Measurements from ENCODE around the gene EMILIN2. TPM values are rescaled to one million over a fixed set of nuclear protein-coding genes. Genes with fewer than 3 reads are reported as not detected.

Gene EMILIN2
- total and polyA plus RNA-seq, 10 donors: 7.5 to 47.7 (median 21.3) TPM

DNA sequence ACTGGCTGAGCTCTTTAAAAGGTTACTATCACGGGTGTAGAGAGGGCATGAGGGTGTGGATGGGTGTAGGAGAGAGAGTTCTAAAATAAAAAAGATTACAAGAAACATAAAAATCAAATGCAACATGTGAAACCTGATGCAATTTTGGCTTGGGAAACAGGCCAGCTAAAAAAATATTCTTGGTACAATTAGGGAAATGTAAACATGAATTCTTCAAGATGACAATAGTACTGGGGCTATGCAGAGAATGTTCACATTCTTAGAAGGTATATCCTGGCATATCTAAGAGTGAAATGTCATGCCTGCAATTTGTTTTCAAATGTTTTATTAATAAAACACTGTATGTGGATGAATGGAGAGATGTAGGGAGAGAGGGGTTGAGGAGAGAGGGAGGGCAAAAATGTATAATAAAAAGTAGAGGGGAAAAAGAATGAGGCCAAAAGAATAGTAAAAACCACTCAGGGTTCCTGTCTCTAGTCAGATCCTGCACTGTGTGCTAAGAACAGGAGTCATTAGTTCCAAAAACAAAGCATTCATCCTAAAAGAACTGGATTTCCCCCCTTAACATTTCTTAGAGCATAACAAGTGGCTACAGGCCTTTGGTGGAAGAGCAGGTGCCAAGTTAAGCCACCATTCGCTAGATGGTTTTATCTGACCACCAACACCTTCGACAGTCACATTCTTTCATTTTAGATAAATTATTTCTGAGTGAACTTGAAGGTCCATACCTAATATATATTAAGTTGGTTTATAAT, 88.8 kb downstream of the EMILIN2 start:
- H3K27ac ChIP-seq: peak overlapping the region in 1 of 8 donors; percentile 33
- DNase-seq: no peak
- TF ChIP-seq POLR2A (IDR thresholded peaks at IDR 0.05) (no peak), CTCF (IDR thresholded peaks at IDR 0.05 in 8 of 11, conservative IDR thresholded peaks at IDR 0.05 in 3 of 11) (no peak), POLR2AphosphoS5 (IDR thresholded peaks at IDR 0.05) (no peak)
- H3K4me1 ChIP-seq: peaks cover 0 to 37% (median 8%) of the 10 kb centered on the region in 6 donors
- WGBS, 5 donors: 84 to 88% (median 86%) methylated on average over 3 of the region's 3 CpGs
- no peak overlapping the region for H3K4me3 ChIP-seq
- H3K36me3 ChIP-seq: peaks cover 0 to 98% (median 63%) of the 10 kb centered on the region in 6 donors
- intact Hi-C loops (cut with DNase I; ENCODE audit: low total_unique reads): loop anchor here (10.0 kb wide), 2 partner anchors 129 to 219 kb away; no protein-coding TSS in a partner anchor
- no peaks in the 10 kb centered on the region for H3K9me3 ChIP-seq
- no peaks in the 10 kb centered on the region for H3K27me3 ChIP-seq (replicated peaks in 1 of 7)

DNA sequence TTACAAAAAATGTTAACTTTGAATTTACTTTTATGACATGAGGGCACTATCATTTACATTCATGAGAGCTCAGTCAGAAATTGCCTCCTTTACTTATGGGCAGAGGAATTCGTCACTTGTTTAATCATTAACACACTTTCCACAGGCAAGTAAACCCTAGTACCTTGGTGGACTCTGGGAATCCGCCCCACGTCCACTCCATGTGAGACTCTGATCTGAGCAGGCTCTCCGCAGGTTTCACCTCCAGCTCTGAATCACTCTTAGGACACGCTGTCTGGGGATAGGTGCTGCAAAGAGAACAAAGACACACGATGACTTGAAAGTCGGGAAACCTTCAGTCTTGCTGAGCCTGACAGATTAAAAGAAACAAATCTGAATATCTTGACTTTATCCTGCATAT, 92.5 kb downstream of the EMILIN2 start:
- intact Hi-C loops (cut with DNase I; ENCODE audit: low total_unique reads): loop anchor here (10.0 kb wide), 2 partner anchors 125 to 215 kb away; no protein-coding TSS in a partner anchor
- Histone ChIP-seq H3K9me3 (no peaks in the 10 kb centered on the region), H3K27me3 (replicated peaks in 1 of 7) (no peaks in the 10 kb centered on the region), H3K4me3 (no peak overlapping the region), H3K27ac (no peak overlapping the region), H3K4me1 (peaks cover 0 to 11% (median 1%) of the 10 kb centered on the region in 6 donors), H3K36me3 (peaks cover 0 to 66% (median 47%) of the 10 kb centered on the region in 6 donors)
- no peak for TF ChIP-seq CTCF (IDR thresholded peaks at IDR 0.05 in 8 of 11, conservative IDR thresholded peaks at IDR 0.05 in 3 of 11)
- TF ChIP-seq POLR2AphosphoS5 (IDR thresholded peaks at IDR 0.05): no peak
- no peak for TF ChIP-seq POLR2A (IDR thresholded peaks at IDR 0.05)
- DNase-seq: no peak
- WGBS, 5 donors: 96 to 98% (median 96%) methylated on average over 7 of the region's 7 CpGs

DNA sequence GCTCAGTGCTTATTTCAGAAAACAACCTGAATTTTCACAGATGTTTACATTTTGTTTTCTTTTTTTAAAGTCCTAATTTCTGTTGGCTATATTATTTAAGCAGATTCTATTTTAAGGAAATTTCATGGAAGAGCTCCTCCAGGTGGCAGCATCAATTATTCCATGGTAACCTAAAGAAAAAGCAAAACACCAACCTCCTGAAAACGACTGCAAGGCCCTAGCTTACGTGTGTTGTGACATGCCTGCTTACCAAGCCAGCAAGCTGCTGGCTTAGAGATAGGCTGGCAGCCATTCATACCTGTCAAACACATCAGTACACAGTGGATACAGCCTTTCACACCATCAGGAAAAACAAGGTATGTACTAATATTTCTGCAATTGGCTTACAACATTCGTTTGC, 101.2 kb downstream of the EMILIN2 start:
- H3K4me3 ChIP-seq: no peak overlapping the region
- WGBS, 5 donors: 43 to 57% (median 44%) methylated on average over 3 of the region's 3 CpGs
- TF ChIP-seq CTCF (IDR thresholded peaks at IDR 0.05 in 8 of 11, conservative IDR thresholded peaks at IDR 0.05 in 3 of 11) (peak in 1 of 11 experiments; percentile 27), POLR2AphosphoS5 (IDR thresholded peaks at IDR 0.05) (no peak)
- H3K9me3 ChIP-seq: no peaks in the 10 kb centered on the region
- H3K27me3 ChIP-seq (replicated peaks in 1 of 7): no peaks in the 10 kb centered on the region
- peaks cover 0 to 39% (median 3%) of the 10 kb centered on the region in 6 donors for H3K4me1 ChIP-seq
- H3K27ac ChIP-seq: no peak overlapping the region
- H3K36me3 ChIP-seq: peaks cover 0 to 78% (median 41%) of the 10 kb centered on the region in 6 donors
- intact Hi-C loops (cut with DNase I; ENCODE audit: low total_unique reads): no loop called here
- no peak for DNase-seq

DNA sequence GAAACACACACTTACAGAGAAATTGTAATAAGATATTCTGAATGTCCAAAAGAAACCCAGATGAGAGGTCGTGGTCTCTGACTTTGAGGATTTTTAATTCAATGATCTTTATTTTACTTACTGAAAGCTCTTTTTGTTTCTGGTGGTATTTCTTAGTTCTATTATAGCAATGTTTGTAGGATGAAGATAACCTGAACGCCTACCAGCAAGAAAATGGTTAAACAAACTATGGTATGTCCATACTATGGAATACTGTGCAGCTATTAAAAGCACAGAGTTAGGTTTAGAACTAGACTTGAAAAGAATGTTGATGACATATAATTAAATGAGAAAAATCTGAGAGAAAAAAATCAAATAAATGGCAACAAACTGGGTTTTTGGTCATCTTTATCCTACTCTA, 105.8 kb downstream of the EMILIN2 start:
- intact Hi-C loops (cut with DNase I; ENCODE audit: low total_unique reads): no loop called here
- WGBS, 5 donors: 49 to 96% (median 78%) methylated on average over 2 of the region's 2 CpGs
- no peak overlapping the region for H3K27ac ChIP-seq
- no peaks in the 10 kb centered on the region for H3K9me3 ChIP-seq
- no peaks in the 10 kb centered on the region for H3K27me3 ChIP-seq (replicated peaks in 1 of 7)
- peaks cover 14 to 60% (median 23%) of the 10 kb centered on the region in 6 donors for H3K4me1 ChIP-seq
- H3K4me3 ChIP-seq: no peak overlapping the region
- no peak for DNase-seq
- TF ChIP-seq CTCF (IDR thresholded peaks at IDR 0.05 in 8 of 11, conservative IDR thresholded peaks at IDR 0.05 in 3 of 11): no peak
- H3K36me3 ChIP-seq: peaks cover 0 to 80% (median 49%) of the 10 kb centered on the region in 6 donors

Measured in spleen (tissue), 11 donors.